Panc1 (cell line): ENCODE measurements around the gene ACOX1.

Experiments used
- CTCF ChIP-seq: fragments of 450-650 bp; IDR thresholded peaks from 2 replicates; pipeline ENCODE4 v1.5.1; 2017; ENCODE audit warnings: mild to moderate bottlenecking
- SIN3A ChIP-seq: IDR thresholded peaks from 2 replicates; pipeline ENCODE4 v1.6.1; 2012; ENCODE audit warnings: low read depth, mild to moderate bottlenecking, low read length, moderate library complexity, borderline replicate concordance; ENCODE audit not compliant: insufficient read depth
- TF ChIP-seq, protein P1 (sequence below), 2 experiments: IDR thresholded peaks; 2 replicates each; pipeline ENCODE4 v1.6.1; 2011 to 2012; ENCODE audit warnings: low read depth in 2 of 2, control low read depth in 1 of 2, low read length in 1 of 2, mild to moderate bottlenecking in 1 of 2, moderate library complexity in 1 of 2; ENCODE audit not compliant: insufficient read depth in 1 of 2

- TF ChIP-seq CTCF, result no peak
- no peak for TF ChIP-seq SIN3A
- TF ChIP-seq, protein P1, sequence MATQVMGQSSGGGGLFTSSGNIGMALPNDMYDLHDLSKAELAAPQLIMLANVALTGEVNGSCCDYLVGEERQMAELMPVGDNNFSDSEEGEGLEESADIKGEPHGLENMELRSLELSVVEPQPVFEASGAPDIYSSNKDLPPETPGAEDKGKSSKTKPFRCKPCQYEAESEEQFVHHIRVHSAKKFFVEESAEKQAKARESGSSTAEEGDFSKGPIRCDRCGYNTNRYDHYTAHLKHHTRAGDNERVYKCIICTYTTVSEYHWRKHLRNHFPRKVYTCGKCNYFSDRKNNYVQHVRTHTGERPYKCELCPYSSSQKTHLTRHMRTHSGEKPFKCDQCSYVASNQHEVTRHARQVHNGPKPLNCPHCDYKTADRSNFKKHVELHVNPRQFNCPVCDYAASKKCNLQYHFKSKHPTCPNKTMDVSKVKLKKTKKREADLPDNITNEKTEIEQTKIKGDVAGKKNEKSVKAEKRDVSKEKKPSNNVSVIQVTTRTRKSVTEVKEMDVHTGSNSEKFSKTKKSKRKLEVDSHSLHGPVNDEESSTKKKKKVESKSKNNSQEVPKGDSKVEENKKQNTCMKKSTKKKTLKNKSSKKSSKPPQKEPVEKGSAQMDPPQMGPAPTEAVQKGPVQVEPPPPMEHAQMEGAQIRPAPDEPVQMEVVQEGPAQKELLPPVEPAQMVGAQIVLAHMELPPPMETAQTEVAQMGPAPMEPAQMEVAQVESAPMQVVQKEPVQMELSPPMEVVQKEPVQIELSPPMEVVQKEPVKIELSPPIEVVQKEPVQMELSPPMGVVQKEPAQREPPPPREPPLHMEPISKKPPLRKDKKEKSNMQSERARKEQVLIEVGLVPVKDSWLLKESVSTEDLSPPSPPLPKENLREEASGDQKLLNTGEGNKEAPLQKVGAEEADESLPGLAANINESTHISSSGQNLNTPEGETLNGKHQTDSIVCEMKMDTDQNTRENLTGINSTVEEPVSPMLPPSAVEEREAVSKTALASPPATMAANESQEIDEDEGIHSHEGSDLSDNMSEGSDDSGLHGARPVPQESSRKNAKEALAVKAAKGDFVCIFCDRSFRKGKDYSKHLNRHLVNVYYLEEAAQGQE (IDR thresholded peaks at IDR 0.05; ENCODE audit: insufficient read depth in 1 of 2, low read depth in 2 of 2, low read length in 1 of 2), result no peak
Measured at GRCh38 chr17:75926456-75926855, 52.5 kb downstream of the ACOX1 start.
